Tibial nerve (tissue), 4 donors: ENCODE measurements around the gene CAMK2N1. TPM values are rescaled to one million over a fixed set of nuclear protein-coding genes. Genes with fewer than 3 reads are reported as not detected.

Source experiments
- DNase-seq, 2 donors: peaks; one replicate each; pipeline ENCODE4 v3.0.0-alpha.2; 2019; ENCODE audit warnings: low spot score in 2 of 2
- H3K27ac ChIP-seq, 4 donors: fragments of 200-600 bp; sonication (generic) in 3 of 4; one replicate each; pipeline ENCODE4 v1.5.1; 2017 to 2019; ENCODE audit warnings: mild to moderate bottlenecking in 1 of 4
- H3K27me3 ChIP-seq, 2 donors: fragments of 200-600 bp; sonication (generic) in 1 of 2; one replicate each; pipeline versions ENCODE4 v1.5.1 to v1.6.0; 2017 to 2019
- H3K36me3 ChIP-seq, 3 donors: fragments of 200-600 bp; sonication (generic); one replicate each; pipeline ENCODE4 v1.5.1; 2018 to 2019
- H3K4me1 ChIP-seq, 4 donors: fragments of 200-600 bp; sonication (generic) in 3 of 4; one replicate each; pipeline ENCODE4 v1.5.1; 2017 to 2019
- H3K4me3 ChIP-seq, 4 donors: fragments of 200-600 bp; sonication (generic) in 3 of 4; one replicate each; pipeline ENCODE4 v1.5.1; 2017 to 2019; ENCODE audit warnings: mild to moderate bottlenecking in 1 of 4, moderate library complexity in 1 of 4
- H3K9me3 ChIP-seq, 4 donors: fragments of 200-600 bp; sonication (generic) in 3 of 4; one replicate each; pipeline ENCODE4 v1.5.1; 2017 to 2019
- EP300 ChIP-seq, 2 donors: sonication (generic); formaldehyde crosslinking; IDR thresholded peaks; one replicate each; pipeline ENCODE4 v1.6.1; 2017; ENCODE audit warnings: antibody characterized with exemption in 2 of 2, mild to moderate bottlenecking in 1 of 2
- POLR2A ChIP-seq, 2 donors: fragments of 450-650 bp; IDR thresholded peaks; one replicate each; pipeline ENCODE4 v1.6.1; 2017; ENCODE audit warnings: antibody characterized with exemption in 2 of 2, mild to moderate bottlenecking in 2 of 2, moderate library complexity in 2 of 2
- WGBS, 2 donors: methylation state at CpG; one replicate each; pipeline ENCODE4 v1.1.5; 2018; 5-methylcytosine and 5-hydroxymethylcytosine counted together
- total RNA-seq, 4 donors: library from RNA; depleted of rRNA; stranded (reverse); fragments of >200 nt; gene quantifications; one replicate each; pipeline ENCODE4 v1.1.0, GENCODE V29; 2016
- TF ChIP-seq, protein P1 (sequence below), 5 experiments: fragments of 200-600 bp in 3 of 5; fragments of 450-650 bp in 2 of 5; sonication (generic) in 3 of 5; IDR thresholded peaks; one replicate each; pipeline ENCODE4 v1.5.1; 2016 to 2019; ENCODE audit warnings: antibody characterized with exemption in 5 of 5, mild to moderate bottlenecking in 3 of 5, moderate library complexity in 2 of 5

Gene CAMK2N1
- total RNA-seq, 4 donors from 2014 or later = 2.4 to 5.9 (median 4.8) TPM

DNA sequence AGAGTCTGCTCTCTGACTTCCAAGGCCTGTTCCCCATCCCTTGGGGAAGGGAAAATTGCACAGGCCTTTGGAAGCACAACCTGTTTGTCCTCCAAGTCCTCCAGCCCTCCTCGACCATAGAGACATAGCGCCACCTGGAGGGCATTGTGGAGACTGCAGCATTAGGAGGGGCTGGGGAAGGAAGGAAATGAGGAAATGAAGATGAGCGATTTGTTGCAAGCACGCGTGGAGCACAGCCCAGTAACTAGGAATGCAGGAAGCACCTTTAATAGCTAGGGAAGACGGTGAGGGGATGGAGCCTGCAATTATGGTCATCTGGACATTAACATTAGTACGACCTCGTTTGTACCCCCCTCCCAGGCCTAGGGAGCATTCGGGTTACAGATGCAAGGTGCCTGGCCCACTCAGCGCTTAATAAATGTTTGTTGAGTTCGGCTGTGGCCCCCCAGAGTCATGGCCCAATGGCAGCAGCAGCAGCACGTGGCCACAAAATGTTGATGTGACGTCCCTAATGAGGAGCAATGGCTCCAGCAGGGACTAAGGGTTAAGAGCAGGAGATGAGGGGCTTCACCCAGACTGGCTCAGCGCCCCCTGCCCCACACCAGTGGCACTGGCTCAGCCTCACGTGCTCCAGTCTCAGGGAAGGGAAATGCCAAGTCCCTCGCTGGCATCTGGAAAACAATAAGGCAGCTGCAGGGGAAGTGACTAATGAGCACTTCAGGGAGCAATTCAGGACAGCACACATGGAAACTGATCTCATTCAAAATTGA lies 8.0 kb upstream of the CAMK2N1 start:
- no peaks in the 10 kb centered on the region for H3K27me3 ChIP-seq
- WGBS, 2 donors = 3% methylated on average over 16 of the region's 16 CpGs
- H3K4me3 ChIP-seq = no peak overlapping the region
- DNase-seq = peak; percentile 82 to 95
- peak overlapping the region in 1 of 4 donors; percentile 2 for H3K27ac ChIP-seq
- peaks cover 0 to 23% (median 4%) of the 10 kb centered on the region in 4 donors for H3K4me1 ChIP-seq
- H3K36me3 ChIP-seq = peaks cover 0 to 26% (median 0%) of the 10 kb centered on the region in 3 donors
- no peaks in the 10 kb centered on the region for H3K9me3 ChIP-seq
- TF ChIP-seq, protein P1, sequence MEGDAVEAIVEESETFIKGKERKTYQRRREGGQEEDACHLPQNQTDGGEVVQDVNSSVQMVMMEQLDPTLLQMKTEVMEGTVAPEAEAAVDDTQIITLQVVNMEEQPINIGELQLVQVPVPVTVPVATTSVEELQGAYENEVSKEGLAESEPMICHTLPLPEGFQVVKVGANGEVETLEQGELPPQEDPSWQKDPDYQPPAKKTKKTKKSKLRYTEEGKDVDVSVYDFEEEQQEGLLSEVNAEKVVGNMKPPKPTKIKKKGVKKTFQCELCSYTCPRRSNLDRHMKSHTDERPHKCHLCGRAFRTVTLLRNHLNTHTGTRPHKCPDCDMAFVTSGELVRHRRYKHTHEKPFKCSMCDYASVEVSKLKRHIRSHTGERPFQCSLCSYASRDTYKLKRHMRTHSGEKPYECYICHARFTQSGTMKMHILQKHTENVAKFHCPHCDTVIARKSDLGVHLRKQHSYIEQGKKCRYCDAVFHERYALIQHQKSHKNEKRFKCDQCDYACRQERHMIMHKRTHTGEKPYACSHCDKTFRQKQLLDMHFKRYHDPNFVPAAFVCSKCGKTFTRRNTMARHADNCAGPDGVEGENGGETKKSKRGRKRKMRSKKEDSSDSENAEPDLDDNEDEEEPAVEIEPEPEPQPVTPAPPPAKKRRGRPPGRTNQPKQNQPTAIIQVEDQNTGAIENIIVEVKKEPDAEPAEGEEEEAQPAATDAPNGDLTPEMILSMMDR (IDR thresholded peaks at IDR 0.05) = peak; percentile 92 to 97 (median 96)
- TF ChIP-seq EP300 (IDR thresholded peaks at IDR 0.05) (peak in 1 of 2 donors; percentile 13), POLR2A (IDR thresholded peaks at IDR 0.05) (no peak)

DNA sequence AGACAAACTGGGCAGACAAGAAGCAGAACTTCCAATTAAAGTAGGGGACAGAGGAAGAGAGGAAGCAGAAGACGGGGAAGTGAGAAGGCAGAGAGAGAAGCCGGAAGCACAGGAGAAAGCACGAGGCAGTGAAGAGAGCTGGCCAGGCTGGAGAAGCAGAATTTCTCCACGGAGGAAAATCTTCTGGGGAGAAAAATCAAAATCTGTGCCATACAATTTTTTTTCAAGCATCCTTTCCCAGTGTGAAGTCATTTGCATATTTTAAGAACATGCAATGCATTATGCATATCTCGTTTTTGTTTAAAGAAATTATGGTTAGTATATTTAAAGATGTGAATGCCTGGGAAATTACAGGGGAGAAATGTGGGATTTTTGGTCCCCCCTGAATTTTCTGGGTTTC lies 7.3 kb upstream of the CAMK2N1 start:
- TF ChIP-seq POLR2A (IDR thresholded peaks at IDR 0.05) (no peak), EP300 (IDR thresholded peaks at IDR 0.05) (no peak)
- TF ChIP-seq, protein P1 (IDR thresholded peaks at IDR 0.05) = no peak
- 32% methylated on average over 5 of the region's 5 CpGs for WGBS, 2 donors
- H3K4me1 ChIP-seq = peaks cover 0 to 23% (median 4%) of the 10 kb centered on the region in 4 donors
- H3K36me3 ChIP-seq = peaks cover 0 to 19% (median 0%) of the 10 kb centered on the region in 3 donors
- no peak overlapping the region for H3K4me3 ChIP-seq
- H3K27ac ChIP-seq = no peak overlapping the region
- H3K9me3 ChIP-seq = no peaks in the 10 kb centered on the region
- DNase-seq = no peak
- H3K27me3 ChIP-seq = no peaks in the 10 kb centered on the region

DNA sequence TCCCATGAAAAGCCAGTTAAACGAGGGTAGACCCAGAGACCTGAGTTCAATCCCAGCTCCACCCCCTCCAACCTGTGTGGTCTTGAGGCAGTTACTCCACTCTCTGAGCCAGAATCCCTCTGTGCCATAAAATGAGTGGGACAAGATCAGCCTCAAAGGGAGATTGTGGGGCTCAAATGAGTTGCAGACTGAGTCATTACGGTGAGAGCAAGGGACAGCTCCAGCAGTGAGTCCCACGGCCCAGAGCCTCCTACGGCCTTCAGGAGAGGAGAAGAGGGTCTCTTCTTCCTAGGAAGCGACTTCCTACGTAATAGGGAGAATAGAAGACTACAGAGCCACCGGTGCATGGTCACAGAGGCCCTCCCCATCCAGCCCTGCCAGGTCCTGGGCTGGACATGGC lies 6.7 kb upstream of the CAMK2N1 start:
- TF ChIP-seq, protein P1 (IDR thresholded peaks at IDR 0.05) = no peak
- TF ChIP-seq EP300 (IDR thresholded peaks at IDR 0.05) (no peak), POLR2A (IDR thresholded peaks at IDR 0.05) (no peak)
- no peak overlapping the region for H3K4me3 ChIP-seq
- peaks cover 0 to 13% (median 0%) of the 10 kb centered on the region in 3 donors for H3K36me3 ChIP-seq
- peaks cover 0 to 23% (median 4%) of the 10 kb centered on the region in 4 donors for H3K4me1 ChIP-seq
- no peak overlapping the region for H3K27ac ChIP-seq
- H3K27me3 ChIP-seq = peaks cover 0 to 3% of the 10 kb centered on the region in 2 donors
- WGBS, 2 donors = 51 to 54% methylated on average over 7 of the region's 7 CpGs
- no peaks in the 10 kb centered on the region for H3K9me3 ChIP-seq
- DNase-seq = no peak

DNA sequence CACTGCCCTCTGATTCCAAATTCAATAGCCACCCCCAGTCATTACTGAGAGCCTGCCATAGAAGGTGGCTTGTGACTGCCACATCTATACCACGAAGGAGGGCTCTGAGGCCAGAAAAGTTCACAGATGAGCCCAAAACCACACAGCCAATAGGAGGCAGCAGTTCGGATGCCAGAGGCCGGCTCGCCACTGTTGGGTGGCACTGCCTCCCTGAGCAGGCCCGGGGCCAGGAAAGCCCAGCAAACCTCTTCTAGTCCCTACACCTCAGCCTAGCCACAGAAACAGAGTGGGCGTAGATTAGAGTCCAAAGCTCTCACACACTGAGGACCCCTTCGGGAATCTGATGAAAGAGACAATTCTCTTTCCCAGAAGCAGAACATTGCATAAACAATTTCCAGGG lies 5.9 kb upstream of the CAMK2N1 start:
- no peak overlapping the region for H3K4me3 ChIP-seq
- no peak for TF ChIP-seq EP300 (IDR thresholded peaks at IDR 0.05)
- TF ChIP-seq POLR2A (IDR thresholded peaks at IDR 0.05) = no peak
- TF ChIP-seq, protein P1 (IDR thresholded peaks at IDR 0.05) = no peak
- H3K4me1 ChIP-seq = peaks cover 0 to 26% (median 4%) of the 10 kb centered on the region in 4 donors
- H3K27me3 ChIP-seq = peaks cover 0 to 12% of the 10 kb centered on the region in 2 donors
- WGBS, 2 donors = 57% methylated on average over 7 of the region's 7 CpGs
- H3K9me3 ChIP-seq = no peaks in the 10 kb centered on the region
- no peak for DNase-seq
- no peak overlapping the region for H3K27ac ChIP-seq
- H3K36me3 ChIP-seq = peaks cover 0 to 4% (median 0%) of the 10 kb centered on the region in 3 donors

DNA sequence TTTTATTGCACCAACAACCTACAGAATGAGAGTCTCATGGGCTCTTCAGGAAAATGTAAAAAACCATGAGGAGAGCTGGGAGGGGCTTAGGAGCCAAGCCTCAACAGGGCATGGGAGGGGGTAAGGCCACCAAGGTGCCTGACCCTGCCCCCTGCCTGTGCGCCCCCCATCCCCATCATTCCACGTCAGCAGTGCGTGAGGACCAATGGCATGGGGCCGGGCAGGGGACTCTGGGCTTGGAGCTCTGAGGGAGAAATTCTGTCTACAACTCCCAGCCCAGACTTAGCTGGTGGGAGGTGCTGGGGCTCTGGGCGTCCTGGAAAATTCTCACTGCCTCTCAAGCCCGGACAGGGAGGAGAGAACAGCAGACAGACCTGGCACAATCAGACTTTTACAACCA lies 5.2 kb upstream of the CAMK2N1 start:
- DNase-seq = no peak
- Histone ChIP-seq H3K4me1 (peaks cover 0 to 33% (median 6%) of the 10 kb centered on the region in 4 donors), H3K9me3 (no peaks in the 10 kb centered on the region), H3K27me3 (peaks cover 0 to 18% of the 10 kb centered on the region in 2 donors), H3K36me3 (no peaks in the 10 kb centered on the region), H3K27ac (no peak overlapping the region), H3K4me3 (no peak overlapping the region)
- no peak for TF ChIP-seq POLR2A (IDR thresholded peaks at IDR 0.05)
- TF ChIP-seq, protein P1 (IDR thresholded peaks at IDR 0.05) = no peak
- TF ChIP-seq EP300 (IDR thresholded peaks at IDR 0.05) = no peak
- WGBS, 2 donors = 48 to 52% methylated on average over 5 to 6 of the region's 6 CpGs
